ENCODE data around the gene FAM20A. TPM values are rescaled to one million over a fixed set of nuclear protein-coding genes. Genes with fewer than 3 reads are reported as not detected.

Gene FAM20A
- polyA plus RNA-seq, 3 donors: 0.91 to 1.6 TPM; not detected in 1

DNA sequence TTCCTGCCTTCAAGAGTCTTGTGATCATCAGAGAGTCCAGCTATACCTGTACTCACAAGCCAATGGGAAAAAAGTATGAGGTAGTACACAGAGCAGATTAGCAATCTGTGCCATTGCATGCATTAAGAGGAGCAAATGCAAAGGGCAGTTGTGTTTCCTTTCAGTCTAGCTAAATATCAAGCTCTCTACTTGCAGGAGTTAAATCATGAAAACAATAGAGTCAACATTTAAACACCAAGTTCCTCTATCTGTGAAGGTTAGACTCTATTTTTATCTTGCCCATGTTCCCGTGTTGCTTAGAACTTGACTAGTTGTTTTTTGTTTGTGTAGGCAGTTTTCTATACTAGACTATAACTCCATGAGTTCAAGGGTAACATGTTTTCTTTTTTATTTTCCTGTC, 4.7 kb upstream of the FAM20A start:
- H3K27me3 ChIP-seq (ENCODE audit: control insufficient read depth in 2 of 2, insufficient read depth in 2 of 2, low read length in 2 of 2): peaks cover 23 to 27% of the 10 kb centered on the region in 2 donors
- no peak overlapping the region for H3K4me2 ChIP-seq (replicated peaks; ENCODE audit: extremely low read depth, low read length, poor library complexity, severe bottlenecking)
- no peaks in the 10 kb centered on the region for H4K20me1 ChIP-seq (ENCODE audit: insufficient read depth, low read length)
- H3K4me3 ChIP-seq (replicated peaks in 1 of 3; ENCODE audit: low read depth in 2 of 3, low read length in 3 of 3): no peak overlapping the region
- H3K9me3 ChIP-seq (replicated peaks in 1 of 2; ENCODE audit: control insufficient read depth in 1 of 2, insufficient read depth in 1 of 2, low read length in 2 of 2): peaks cover 3 to 33% of the 10 kb centered on the region in 2 donors
- TF ChIP-seq, protein P1, sequence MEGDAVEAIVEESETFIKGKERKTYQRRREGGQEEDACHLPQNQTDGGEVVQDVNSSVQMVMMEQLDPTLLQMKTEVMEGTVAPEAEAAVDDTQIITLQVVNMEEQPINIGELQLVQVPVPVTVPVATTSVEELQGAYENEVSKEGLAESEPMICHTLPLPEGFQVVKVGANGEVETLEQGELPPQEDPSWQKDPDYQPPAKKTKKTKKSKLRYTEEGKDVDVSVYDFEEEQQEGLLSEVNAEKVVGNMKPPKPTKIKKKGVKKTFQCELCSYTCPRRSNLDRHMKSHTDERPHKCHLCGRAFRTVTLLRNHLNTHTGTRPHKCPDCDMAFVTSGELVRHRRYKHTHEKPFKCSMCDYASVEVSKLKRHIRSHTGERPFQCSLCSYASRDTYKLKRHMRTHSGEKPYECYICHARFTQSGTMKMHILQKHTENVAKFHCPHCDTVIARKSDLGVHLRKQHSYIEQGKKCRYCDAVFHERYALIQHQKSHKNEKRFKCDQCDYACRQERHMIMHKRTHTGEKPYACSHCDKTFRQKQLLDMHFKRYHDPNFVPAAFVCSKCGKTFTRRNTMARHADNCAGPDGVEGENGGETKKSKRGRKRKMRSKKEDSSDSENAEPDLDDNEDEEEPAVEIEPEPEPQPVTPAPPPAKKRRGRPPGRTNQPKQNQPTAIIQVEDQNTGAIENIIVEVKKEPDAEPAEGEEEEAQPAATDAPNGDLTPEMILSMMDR (IDR thresholded peaks at IDR 0.05): no peak
- H3K4me1 Mint-ChIP-seq: peaks cover 42% of the 10 kb centered on the region
- peaks cover 9 to 15% of the 10 kb centered on the region in 2 donors for H3K36me3 Mint-ChIP-seq
- peak overlapping the region in 1 of 7 donors; percentile 60 for H3K27ac Mint-ChIP-seq
- no peak overlapping the region for H2AFZ ChIP-seq (ENCODE audit: insufficient read depth, low read depth, low read length, poor library complexity, severe bottlenecking)
- no peaks in the 10 kb centered on the region for H3K36me3 ChIP-seq (replicated peaks in 1 of 2; ENCODE audit: control insufficient read depth in 1 of 2, insufficient read depth in 2 of 2, low read length in 2 of 2)
- WGBS (ENCODE audit: insufficient coverage): no CpG with 5 or more reads among the region's 1 CpG
- H3K9me3 Mint-ChIP-seq: peaks cover 6 to 44% (median 33%) of the 10 kb centered on the region in 7 donors
- intact Hi-C loops (cut with micrococcal nuclease): loop anchor here in 1 of 2 donors (10.0 kb wide), 1 partner anchor 149 kb away; no protein-coding TSS in a partner anchor
- DNase-seq: no peak
- peaks cover 14 to 22% (median 21%) of the 10 kb centered on the region in 3 donors for H3K27me3 Mint-ChIP-seq (ENCODE audit: low read depth in 3 of 3)
- peaks cover 29% of the 10 kb centered on the region in 2 donors for H3K4me1 ChIP-seq (ENCODE audit: control insufficient read depth in 1 of 2, insufficient read depth in 2 of 2, low read length in 2 of 2)
- H3K9ac ChIP-seq (ENCODE audit: insufficient read depth, low read length, poor library complexity, severe bottlenecking): no peak overlapping the region
- H3K4me3 Mint-ChIP-seq: peak overlapping the region in 1 of 2 donors; percentile 5
- H3K27ac ChIP-seq (ENCODE audit: low read depth in 1 of 2, low read length in 2 of 2): no peak overlapping the region
- H3K79me2 ChIP-seq (ENCODE audit: insufficient read depth, low read length): no peaks in the 10 kb centered on the region

DNA sequence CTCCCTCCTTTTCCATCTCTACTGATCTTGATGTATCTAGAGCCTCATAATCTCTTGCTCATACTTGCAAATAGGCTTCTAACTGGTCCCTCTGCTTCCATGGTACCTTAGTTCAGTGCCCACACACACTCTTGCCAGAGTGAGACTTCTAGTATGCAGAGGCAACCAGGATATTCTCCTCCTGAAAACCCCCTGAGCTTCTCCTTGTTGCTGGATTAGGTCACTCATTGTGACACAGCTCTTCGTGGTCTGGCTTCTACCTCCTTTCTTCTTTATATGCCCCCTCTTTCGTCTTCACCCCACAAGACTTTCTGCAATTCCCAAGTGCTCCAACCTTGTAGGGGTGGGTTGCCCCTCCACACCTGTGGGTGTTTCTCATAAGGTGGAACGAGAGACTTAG, 2.5 kb upstream of the FAM20A start:
- TF ChIP-seq, protein P1 (IDR thresholded peaks at IDR 0.05): no peak
- peak in 1 of 3 donors; percentile 35 for DNase-seq
- H3K9ac ChIP-seq (ENCODE audit: insufficient read depth, low read length, poor library complexity, severe bottlenecking): no peak overlapping the region
- H4K20me1 ChIP-seq (ENCODE audit: insufficient read depth, low read length): no peaks in the 10 kb centered on the region
- H3K27me3 Mint-ChIP-seq (ENCODE audit: low read depth in 3 of 3): peaks cover 27 to 40% (median 35%) of the 10 kb centered on the region in 3 donors
- H3K27ac ChIP-seq (ENCODE audit: low read depth in 1 of 2, low read length in 2 of 2): no peak overlapping the region
- peaks cover 41 to 46% of the 10 kb centered on the region in 2 donors for H3K27me3 ChIP-seq (ENCODE audit: control insufficient read depth in 2 of 2, insufficient read depth in 2 of 2, low read length in 2 of 2)
- H3K4me1 ChIP-seq (ENCODE audit: control insufficient read depth in 1 of 2, insufficient read depth in 2 of 2, low read length in 2 of 2): peaks cover 37 to 42% of the 10 kb centered on the region in 2 donors
- peaks cover 9 to 24% of the 10 kb centered on the region in 2 donors for H3K36me3 Mint-ChIP-seq
- no peak overlapping the region for H3K4me2 ChIP-seq (replicated peaks; ENCODE audit: extremely low read depth, low read length, poor library complexity, severe bottlenecking)
- H3K36me3 ChIP-seq (replicated peaks in 1 of 2; ENCODE audit: control insufficient read depth in 1 of 2, insufficient read depth in 2 of 2, low read length in 2 of 2): no peaks in the 10 kb centered on the region
- peak overlapping the region; percentile 49 to 63 for H3K4me3 Mint-ChIP-seq
- H2AFZ ChIP-seq (ENCODE audit: insufficient read depth, low read depth, low read length, poor library complexity, severe bottlenecking): no peak overlapping the region
- H3K9me3 Mint-ChIP-seq: peaks cover 4 to 33% (median 18%) of the 10 kb centered on the region in 7 donors
- no peak overlapping the region for H3K4me3 ChIP-seq (replicated peaks in 1 of 3; ENCODE audit: low read depth in 2 of 3, low read length in 3 of 3)
- WGBS (ENCODE audit: insufficient coverage): 83% methylated on average over 1 of the region's 3 CpGs
- H3K79me2 ChIP-seq (ENCODE audit: insufficient read depth, low read length): no peaks in the 10 kb centered on the region
- peaks cover 0 to 17% of the 10 kb centered on the region in 2 donors for H3K9me3 ChIP-seq (replicated peaks in 1 of 2; ENCODE audit: control insufficient read depth in 1 of 2, insufficient read depth in 1 of 2, low read length in 2 of 2)
- intact Hi-C loops (cut with micrococcal nuclease): loop anchor here (2.0 to 10.0 kb wide), 4 partner anchors 36 to 151 kb away; partner anchors contain the start of gene PRKAR1A (in 2 of the 2)
- peaks cover 51% of the 10 kb centered on the region for H3K4me1 Mint-ChIP-seq
- peak overlapping the region; percentile 88 to 99 (median 95) for H3K27ac Mint-ChIP-seq

Measured in CD14-positive monocyte (primary cell).